Measurements from ENCODE around the gene GNAI2. TPM values are rescaled to one million over a fixed set of nuclear protein-coding genes. Genes with fewer than 3 reads are reported as not detected.
"Not testable (repeated sequence)": the region's sequence is repeated elsewhere in the genome, so short reads cannot be mapped to it uniquely, and the experiment has no call there.

Gene GNAI2
- total RNA-seq, 6 experiments from 2014 or later: 532 to 617 (median 582) TPM

DNA sequence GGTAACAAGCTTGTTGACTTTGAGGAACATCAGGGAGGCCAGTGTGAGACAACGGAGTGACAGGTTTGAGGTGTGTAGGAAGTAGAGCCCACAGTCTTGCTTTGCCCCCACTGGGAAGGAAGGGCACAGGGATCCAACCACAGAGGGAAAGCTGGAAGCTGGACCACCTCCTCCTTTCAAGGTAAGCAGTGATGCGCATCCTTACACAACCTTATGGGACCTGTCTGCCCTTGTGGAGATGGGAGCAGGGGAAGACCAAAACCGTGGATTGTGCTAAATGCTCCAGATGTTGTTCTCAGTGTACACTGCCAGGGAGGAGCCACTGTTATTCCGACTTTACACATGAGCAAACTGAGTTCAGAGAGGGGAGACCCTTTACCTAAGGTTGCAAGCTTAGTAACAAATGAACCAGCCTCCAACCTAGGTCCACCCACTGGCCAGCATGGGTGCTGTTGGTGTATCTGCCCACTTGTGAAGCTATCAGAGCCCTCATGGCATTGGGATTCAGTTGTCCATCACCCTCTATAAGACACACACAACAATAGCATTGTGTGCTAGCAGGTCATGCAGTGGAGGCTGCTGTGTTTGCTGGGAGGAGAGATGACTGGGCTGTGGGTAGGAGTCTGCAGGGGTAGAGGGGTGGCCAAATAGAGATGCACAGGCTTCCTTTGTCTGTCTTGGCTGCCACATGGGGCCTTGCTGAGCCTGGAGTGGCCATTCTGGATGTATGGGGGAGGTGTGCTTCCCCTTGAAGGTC lies 42.3 kb downstream of the GNAI2 start:
- H3K27me3 Mint-ChIP-seq (ENCODE audit: insufficient read depth): peaks cover 1% of the 10 kb centered on the region
- no peaks in the 10 kb centered on the region for H3K9me3 Mint-ChIP-seq
- TF ChIP-seq, protein P1, sequence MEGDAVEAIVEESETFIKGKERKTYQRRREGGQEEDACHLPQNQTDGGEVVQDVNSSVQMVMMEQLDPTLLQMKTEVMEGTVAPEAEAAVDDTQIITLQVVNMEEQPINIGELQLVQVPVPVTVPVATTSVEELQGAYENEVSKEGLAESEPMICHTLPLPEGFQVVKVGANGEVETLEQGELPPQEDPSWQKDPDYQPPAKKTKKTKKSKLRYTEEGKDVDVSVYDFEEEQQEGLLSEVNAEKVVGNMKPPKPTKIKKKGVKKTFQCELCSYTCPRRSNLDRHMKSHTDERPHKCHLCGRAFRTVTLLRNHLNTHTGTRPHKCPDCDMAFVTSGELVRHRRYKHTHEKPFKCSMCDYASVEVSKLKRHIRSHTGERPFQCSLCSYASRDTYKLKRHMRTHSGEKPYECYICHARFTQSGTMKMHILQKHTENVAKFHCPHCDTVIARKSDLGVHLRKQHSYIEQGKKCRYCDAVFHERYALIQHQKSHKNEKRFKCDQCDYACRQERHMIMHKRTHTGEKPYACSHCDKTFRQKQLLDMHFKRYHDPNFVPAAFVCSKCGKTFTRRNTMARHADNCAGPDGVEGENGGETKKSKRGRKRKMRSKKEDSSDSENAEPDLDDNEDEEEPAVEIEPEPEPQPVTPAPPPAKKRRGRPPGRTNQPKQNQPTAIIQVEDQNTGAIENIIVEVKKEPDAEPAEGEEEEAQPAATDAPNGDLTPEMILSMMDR (IDR thresholded peaks at IDR 0.05): no peak
- peaks cover 6% of the 10 kb centered on the region for H3K4me1 Mint-ChIP-seq (ENCODE audit: low read depth)
- no peak for DNase-seq
- H3K36me3 Mint-ChIP-seq (ENCODE audit: low read depth): no peaks in the 10 kb centered on the region
- H3K4me3 Mint-ChIP-seq: no peak overlapping the region
- H3K27ac Mint-ChIP-seq: no peak overlapping the region

DNA sequence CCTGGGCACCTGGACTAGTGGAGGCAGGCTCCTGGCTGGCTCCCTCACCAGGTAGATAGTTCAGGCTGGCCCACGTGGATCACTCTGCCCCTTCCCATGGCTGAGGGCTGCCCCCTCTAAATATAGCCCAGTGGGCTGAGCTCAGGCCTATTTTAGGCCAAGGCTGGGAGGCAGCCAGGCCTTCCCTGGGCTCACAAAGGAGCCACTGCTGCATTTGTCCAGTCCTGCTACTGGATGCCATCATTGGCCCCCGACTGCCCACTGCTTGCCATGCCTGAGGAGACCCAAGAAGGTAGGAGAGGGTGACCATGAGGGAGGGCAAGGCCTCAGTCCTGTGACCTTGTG lies 42.8 kb downstream of the GNAI2 start, which contains the start of gene LSMEM2:
Gene LSMEM2 (plus strand): TSS at position 208 of the 345 bp plus-strand sequence. CDS start 27 bp downstream, at position 235.
- H3K4me3 Mint-ChIP-seq: no peak within 1 kb of the TSS
- TF ChIP-seq, protein P1 (IDR thresholded peaks at IDR 0.05): no peak

DNA sequence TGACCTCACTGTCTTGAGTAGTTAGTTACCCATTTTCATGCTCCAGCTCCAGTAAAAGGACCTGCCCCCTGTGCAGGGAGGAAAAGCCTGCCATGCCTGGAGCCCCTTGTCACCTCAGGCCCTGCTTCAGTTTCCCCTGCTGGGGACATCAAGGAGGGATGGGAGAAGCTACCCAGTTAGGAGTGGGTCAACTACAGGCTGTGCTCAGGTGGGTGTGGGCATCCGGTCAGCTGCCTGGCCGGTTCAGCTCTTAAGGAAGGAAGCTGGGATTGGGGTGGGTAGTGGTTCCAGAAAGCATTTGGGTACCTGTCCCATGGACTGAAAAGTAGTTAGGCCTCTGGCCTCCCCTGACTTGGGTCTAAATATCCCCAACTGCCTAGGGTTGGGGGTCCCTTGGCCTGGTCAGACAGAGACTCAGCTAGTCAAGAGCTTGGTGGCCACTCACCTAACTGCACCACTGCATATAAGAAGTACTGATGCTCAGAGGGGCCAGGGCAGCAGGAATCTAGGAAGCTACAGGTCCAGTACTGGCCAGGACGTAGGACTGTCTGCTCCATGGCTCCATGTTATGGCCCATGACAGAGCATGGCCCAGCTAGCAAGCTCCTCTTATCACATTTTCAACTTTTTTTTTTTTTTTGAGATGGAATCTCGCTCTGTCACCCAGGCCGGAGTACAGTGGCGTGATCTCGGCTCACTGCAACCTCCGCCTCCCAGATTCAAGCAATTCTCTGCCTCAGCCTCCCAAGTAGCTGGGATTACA lies 43.4 kb downstream of the GNAI2 start:
- no peak overlapping the region for H3K27ac Mint-ChIP-seq
- DNase-seq: no peak
- H3K9me3 Mint-ChIP-seq: no peaks in the 10 kb centered on the region
- H3K4me1 Mint-ChIP-seq (ENCODE audit: low read depth): peaks cover under 1% of the 10 kb centered on the region; the same call in 1 of the 2 replicates
- H3K4me3 Mint-ChIP-seq: no peak overlapping the region
- H3K27me3 Mint-ChIP-seq (ENCODE audit: insufficient read depth): peaks cover 1% of the 10 kb centered on the region
- TF ChIP-seq, protein P1 (IDR thresholded peaks at IDR 0.05): no peak
- no peaks in the 10 kb centered on the region for H3K36me3 Mint-ChIP-seq (ENCODE audit: low read depth)

More for the DNA sequence above, 42.8 kb downstream of the GNAI2 start, which contains the start of gene LSMEM2:
- Mint-ChIP-seq H3K27me3 (ENCODE audit: insufficient read depth) (peaks cover 1% of the 10 kb centered on the region), H3K9me3 (no peaks in the 10 kb centered on the region), H3K36me3 (ENCODE audit: low read depth) (no peaks in the 10 kb centered on the region), H3K4me1 (ENCODE audit: low read depth) (peaks cover 6% of the 10 kb centered on the region; the same call in 1 of the 2 replicates), H3K27ac (no peak within 1 kb of the TSS)
- no peak for DNase-seq

DNA sequence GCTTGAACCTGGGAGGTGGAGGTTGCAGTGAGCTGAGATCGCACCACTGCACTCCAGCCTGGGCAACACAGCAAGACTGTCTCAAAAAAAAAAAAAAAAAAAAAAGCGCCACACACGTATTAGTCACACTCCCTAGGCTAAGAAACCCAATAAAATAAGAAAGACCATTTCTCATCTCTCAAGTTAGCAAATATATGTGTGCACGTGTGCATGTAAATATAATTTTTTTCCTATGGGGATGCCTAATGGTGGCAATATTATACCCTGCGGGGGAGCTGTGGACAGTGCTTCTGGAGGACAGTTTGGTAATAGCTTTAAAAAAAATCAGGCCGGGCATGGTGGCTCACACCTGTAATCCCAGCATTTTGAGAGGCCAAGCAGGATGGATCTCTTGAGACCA lies 48.1 kb downstream of the GNAI2 start:
- not testable (repeated sequence) for H3K4me3 Mint-ChIP-seq; H3K27ac Mint-ChIP-seq; H3K4me1 Mint-ChIP-seq (ENCODE audit: low read depth); H3K9me3 Mint-ChIP-seq; DNase-seq; H3K36me3 Mint-ChIP-seq (ENCODE audit: low read depth); H3K27me3 Mint-ChIP-seq (ENCODE audit: insufficient read depth)

DNA sequence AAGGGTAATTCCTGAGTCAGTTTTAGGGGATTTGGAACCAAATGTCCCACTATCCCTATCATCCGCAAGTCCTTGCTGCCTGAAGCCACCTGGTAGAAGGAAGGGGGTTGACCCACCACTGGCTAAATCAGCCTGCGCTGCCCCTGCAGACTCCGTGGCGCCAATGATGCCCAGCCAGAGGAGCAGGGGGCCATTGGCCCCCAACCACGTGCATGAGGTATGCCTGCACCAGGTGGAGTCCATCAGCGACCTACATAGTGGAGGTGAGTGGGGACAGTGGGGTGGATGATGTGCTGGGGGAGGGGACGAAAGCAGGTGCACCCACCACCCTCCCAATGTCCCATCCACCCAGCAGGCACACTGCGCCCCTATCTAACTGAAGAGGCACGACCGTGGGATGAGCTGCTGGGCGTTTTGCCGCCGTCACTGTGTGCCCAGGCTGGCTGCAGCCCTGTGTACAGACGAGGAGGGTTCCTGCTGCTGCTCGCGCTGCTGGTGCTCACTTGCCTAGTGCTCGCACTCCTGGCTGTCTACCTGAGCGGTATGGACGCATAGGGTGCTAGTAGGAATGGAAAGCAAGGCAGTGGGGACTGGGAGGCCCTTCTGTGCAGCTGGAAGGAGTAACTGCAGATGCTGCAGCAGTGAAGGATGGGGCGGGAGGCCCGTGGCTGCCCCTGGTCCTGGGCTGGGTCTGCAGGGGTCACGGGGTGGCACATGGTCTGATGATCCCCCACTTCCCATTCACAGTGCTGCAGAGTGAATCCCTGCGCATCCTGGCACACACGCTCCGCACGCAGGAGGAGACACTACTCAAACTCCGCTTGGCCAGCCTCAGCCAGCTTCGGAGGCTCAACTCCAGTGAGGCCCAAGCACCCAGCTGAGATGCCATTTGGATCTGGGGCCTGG lies 50.6 kb downstream of the GNAI2 start:
- Mint-ChIP-seq H3K4me3 (no peak overlapping the region), H3K9me3 (no peaks in the 10 kb centered on the region), H3K4me1 (ENCODE audit: low read depth) (peaks cover 7% of the 10 kb centered on the region), H3K27me3 (ENCODE audit: insufficient read depth) (no peaks in the 10 kb centered on the region; the same call in 1 of the 2 replicates), H3K27ac (no peak overlapping the region), H3K36me3 (ENCODE audit: low read depth) (peaks cover 10% of the 10 kb centered on the region)
- DNase-seq: no peak
- TF ChIP-seq, protein P1 (IDR thresholded peaks at IDR 0.05): no peak
